ENCODE measurements around the gene KLF4.

Gene KLF4

DNA sequence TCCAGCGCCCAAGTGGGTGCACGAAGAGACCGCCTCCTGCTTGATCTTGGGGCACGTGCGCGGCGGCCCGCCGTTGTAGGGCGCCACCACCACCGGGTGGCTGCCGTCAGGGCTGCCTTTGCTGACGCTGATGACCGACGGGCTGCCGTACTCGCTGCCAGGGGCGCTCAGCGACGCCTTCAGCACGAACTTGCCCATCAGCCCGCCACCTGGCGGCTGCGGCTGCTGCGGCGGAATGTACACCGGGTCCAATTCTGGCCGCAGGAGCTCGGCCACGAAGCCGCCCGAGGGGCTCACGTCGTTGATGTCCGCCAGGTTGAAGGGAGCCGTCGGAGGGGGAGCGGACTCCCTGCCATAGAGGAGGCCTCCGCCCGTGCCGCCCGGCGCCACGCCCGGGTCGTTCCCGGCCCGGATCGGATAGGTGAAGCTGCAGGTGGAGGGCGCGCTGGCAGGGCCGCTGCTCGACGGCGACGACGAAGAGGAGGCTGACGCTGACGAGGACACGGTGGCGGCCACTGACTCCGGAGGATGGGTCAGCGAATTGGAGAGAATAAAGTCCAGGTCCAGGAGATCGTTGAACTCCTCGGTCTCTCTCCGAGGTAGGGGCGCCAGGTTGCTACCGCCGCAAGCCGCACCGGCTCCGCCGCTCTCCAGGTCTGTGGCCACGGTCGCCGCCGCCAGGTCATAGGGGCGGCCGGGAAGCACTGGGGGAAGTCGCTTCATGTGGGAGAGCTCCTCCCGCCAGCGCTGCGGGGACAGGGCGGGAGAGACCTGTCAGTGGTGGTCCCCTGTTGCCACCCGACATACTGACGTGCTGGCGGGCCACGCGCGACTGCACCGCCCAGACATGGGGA lies 1.8 kb downstream of the KLF4 start:
- DNase-seq, result no peak

- DNase-seq, result no peak
These were observed 2.7 kb downstream of the KLF4 start for GRCh38 chr9:107486674-107487520.

GRCh38 chr9:107485458-107486043 lies 4.0 kb downstream of the KLF4 start:
- no peak for DNase-seq

- DNase-seq, result no peak
These were observed 5.3 kb downstream of the KLF4 start for GRCh38 chr9:107484117-107484723.

DNA sequence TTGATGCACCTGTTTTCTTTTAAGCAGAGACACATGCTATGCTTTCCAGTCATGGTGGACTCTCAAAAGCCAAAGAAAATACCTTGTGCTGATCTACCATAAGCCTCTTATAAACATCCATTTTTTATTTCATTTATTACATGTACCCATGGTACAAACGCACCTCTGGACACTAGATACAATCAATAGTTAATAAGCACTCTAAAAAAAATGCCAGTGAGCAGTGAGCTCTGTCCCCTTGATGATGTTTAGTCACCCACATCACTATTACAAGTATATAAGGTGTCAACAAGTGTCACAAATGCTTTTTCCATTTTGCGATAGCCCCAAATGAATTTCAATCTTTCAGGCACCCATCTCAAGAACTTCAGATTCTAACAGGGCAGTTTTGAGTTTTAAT lies 5.9 kb downstream of the KLF4 start:
- no peak for DNase-seq

GRCh38 chr9:107481035-107481434 lies 8.5 kb downstream of the KLF4 start:
- DNase-seq, result no peak

- no peak for DNase-seq
These were observed 9.2 kb downstream of the KLF4 start for GRCh38 chr9:107480386-107480789.

GRCh38 chr9:107478805-107479204 lies 10.8 kb downstream of the KLF4 start:
- DNase-seq, result no peak

DNA sequence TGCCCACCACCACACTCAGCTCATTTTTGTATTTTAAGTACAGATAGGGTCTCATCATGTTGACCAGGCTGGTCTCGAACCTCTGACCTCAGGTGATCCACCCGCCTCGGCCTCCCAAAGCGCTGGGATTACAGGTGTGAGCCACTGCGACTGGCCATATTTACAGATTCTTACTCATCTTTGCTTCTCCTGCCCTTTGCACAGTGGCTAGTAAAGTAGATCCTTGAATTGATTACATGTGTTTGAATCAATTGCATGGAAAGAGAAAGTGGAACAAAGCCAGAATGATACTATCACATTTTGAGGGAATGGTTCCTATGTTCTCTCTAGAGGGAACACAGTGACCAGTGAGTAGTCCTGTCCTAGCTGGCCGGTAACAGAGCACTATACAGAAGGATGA lies 15.4 kb downstream of the KLF4 start:
- DNase-seq, result no peak

- no peak for DNase-seq
These were observed 16.8 kb downstream of the KLF4 start for GRCh38 chr9:107472581-107473340.

DNA sequence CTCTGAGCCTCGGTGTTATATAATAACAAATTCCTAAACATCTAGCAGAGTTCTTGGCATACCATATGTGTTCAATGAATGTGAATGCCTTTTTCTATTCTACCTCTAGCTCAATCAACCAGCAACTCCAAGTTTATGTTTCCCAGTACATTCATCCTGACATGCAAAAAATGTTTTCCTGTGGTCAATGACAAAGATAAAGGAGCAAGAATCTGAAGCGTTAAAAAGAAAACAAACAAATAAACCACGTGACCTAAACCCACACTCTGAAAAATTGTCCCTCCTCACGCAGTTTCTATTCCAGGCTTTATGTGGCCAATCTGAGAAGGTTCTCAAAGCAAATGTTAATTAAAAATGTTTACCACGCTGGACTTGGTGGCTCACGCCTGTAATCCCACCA lies 18.0 kb downstream of the KLF4 start:
- DNase-seq, result no peak

GRCh38 chr9:107467416-107467815 lies 22.2 kb downstream of the KLF4 start:
- DNase-seq, result no peak

- DNase-seq, result no peak
These were observed 22.7 kb downstream of the KLF4 start for GRCh38 chr9:107466826-107467225.

- DNase-seq, result no peak
These were observed 23.8 kb downstream of the KLF4 start for GRCh38 chr9:107465467-107466451.

DNA sequence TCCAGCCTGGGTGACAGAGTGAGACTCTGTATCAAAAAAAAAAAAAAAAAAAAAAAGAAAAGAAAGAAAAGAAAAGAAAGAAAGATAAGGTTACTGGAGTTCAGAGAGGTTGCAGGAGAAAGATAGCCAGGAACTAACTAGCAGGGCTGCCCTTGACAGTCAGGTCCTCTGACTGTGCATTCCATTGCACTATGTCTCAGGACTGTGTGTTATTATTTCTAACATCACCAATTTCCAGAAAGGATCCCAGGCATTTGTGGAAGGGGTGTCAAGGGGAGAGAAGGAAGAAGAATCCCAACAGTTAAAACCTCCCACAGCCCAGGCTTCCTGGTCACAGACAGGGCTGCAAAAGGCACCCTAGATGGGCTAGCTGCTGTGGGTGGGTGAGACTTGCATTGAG lies 25.1 kb downstream of the KLF4 start:
- DNase-seq, result no peak

DNA sequence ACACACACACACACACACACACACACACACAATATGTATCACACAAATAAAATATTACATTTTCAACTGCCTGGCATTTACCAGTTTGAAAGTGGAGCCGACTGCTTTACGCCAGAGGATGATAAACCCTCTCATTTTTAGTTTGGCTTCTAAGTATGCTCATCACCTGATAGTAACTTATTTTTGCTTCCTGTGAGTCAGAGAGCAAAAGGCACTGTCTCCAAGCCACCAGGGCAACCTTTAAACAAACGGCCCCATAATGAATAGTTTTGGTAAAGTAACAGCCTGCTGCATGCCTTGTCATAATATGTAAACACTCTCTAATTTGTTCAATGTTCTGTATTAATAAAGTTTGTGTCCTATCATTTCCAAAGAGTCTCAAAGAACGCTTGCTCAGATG lies 26.9 kb downstream of the KLF4 start:
- no peak for DNase-seq

- DNase-seq, result no peak
These were observed 29.2 kb downstream of the KLF4 start for GRCh38 chr9:107460153-107461023.

DNA sequence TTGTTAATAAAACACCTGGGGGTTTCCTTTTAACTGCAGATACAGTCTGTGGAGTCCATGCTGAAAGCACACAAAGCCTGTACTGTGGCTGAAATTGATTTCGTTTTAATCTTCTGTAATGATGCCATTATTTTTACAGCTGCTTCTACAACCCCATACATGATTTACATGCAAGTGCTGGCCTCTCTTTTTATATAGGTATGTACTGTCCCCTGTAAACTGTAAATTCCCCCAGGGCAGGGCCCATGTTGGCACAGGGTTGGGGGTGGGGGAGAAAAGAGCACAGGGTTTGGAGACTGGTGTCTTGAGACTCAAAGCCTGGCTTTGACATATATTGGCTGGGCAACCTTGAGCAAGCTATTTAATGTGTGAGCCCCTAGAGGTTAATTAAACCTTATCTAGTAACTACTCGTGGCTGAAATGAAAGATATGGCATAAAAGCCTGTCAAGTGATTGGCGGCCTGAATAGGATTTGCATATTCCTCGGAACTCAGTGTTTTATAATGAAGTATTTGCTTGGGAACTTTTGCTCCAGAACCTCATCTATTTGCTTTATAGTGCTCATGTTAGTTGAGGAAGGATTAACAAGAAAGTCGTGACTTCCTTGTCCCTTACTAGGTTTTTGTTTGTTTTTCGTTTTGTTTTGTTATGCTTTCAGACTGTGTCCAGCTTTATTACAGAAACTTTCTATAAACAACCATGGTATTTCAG lies 34.0 kb downstream of the KLF4 start:
- no peak for DNase-seq

DNA sequence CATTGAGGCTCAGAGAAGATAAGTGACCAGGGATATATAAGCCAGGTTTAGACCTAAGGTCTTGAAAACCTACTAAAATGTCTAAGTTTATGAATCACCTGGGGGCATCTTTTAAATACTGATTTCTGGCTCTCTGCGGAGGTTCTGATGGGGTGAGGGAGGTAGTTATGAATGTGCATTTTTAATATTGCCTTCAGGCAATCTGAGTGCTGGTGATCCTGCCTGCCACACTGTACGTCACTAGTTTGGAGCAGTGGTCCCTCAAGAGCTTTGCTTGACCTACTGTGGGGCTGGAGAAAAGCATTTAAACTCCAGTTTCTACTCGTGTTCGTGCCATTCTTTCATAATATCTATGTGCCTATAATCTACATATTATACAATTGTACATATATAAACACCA lies 36.1 kb downstream of the KLF4 start:
- no peak for DNase-seq

DNA sequence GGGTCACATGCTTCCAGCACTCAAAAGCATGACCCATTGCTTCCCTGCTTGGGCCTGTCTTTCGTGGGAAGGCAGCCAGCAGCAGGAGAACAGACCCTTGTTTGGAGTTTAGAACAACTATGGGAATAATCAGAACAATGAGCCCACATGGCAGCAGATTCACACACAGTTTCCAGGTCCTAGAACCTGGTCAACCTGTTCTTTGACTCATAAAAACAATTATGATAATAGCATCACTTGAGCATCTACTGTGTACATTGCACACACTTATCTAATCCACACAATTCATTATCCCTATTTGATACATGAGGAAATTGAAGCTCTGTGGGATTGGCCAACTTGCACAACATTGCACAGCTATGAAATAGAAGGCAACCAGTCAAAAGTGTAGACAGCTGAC lies 41.7 kb downstream of the KLF4 start:
- DNase-seq, result no peak

Measured in NCI-H524 treated with DMSO at 0.1 percent for 48 hours (cell line).